ENCODE data around the gene FAM111A. TPM values are rescaled to one million over a fixed set of nuclear protein-coding genes. Genes with fewer than 3 reads are reported as not detected.
"Not testable (repeated sequence)": the region's sequence is repeated elsewhere in the genome, so short reads cannot be mapped to it uniquely, and the experiment has no call there.

Gene FAM111A
- total RNA-seq, 3 donors from 2014 or later (not counting 1 experiment from before 2014, with no cell fraction given) = 93.7 to 125 (median 102) TPM

GRCh38 chr11:59135648-59136461 is 6.8 kb upstream of the FAM111A start:
- ATAC-seq (peak; percentile 99 to 100 (median 100)), DNase-seq (peak; percentile 88 to 92)
- H3K27me3 ChIP-seq (ENCODE audit: control insufficient read depth, insufficient read depth, low read length) = no peaks in the 10 kb centered on the region
- peak overlapping the region; percentile 38 for H3K4me3 Mint-ChIP-seq
- no peaks in the 10 kb centered on the region for H3K27me3 Mint-ChIP-seq (ENCODE audit: low read depth in 2 of 2)
- intact Hi-C loops (cut with micrococcal nuclease) = loop anchor here (1.0 to 5.0 kb wide), 5 partner anchors 39 to 482 kb away; no protein-coding TSS in a partner anchor
- H3K9me3 Mint-ChIP-seq = no peaks in the 10 kb centered on the region
- no peak overlapping the region for H3K4me3 ChIP-seq (ENCODE audit: low read length)
- peaks cover 8 to 11% of the 10 kb centered on the region in 2 donors for H3K4me1 Mint-ChIP-seq
- TF ChIP-seq CTCF (IDR thresholded peaks at IDR 0.05) = peak; percentile 97
- H3K9me3 ChIP-seq (ENCODE audit: control insufficient read depth, insufficient read depth, low read length) = peaks cover 10% of the 10 kb centered on the region
- 10% methylated on average over 20 of the region's 20 CpGs for WGBS (ENCODE audit: insufficient coverage)
- H3K27ac Mint-ChIP-seq = peak overlapping the region; percentile 14 to 64
- peaks cover 18% of the 10 kb centered on the region for H3K36me3 Mint-ChIP-seq
- H3K27ac ChIP-seq (ENCODE audit: low read length) = no peak overlapping the region
- peaks cover 24% of the 10 kb centered on the region for H3K36me3 ChIP-seq (ENCODE audit: control insufficient read depth, insufficient read depth, low read length)
- peaks cover 8% of the 10 kb centered on the region for H3K4me1 ChIP-seq (ENCODE audit: control insufficient read depth, insufficient read depth, low read length)

- Mint-ChIP-seq H3K27ac (peak overlapping the region in 1 of 2 donors; percentile 64), H3K36me3 (peaks cover 14% of the 10 kb centered on the region), H3K4me1 (peaks cover 15 to 17% of the 10 kb centered on the region in 2 donors)
- not testable (repeated sequence) for H3K4me1 ChIP-seq (ENCODE audit: control insufficient read depth, insufficient read depth, low read length); H3K27me3 Mint-ChIP-seq (ENCODE audit: low read depth in 2 of 2); H3K9me3 Mint-ChIP-seq; H3K27me3 ChIP-seq (ENCODE audit: control insufficient read depth, insufficient read depth, low read length); H3K4me3 Mint-ChIP-seq; DNase-seq; ATAC-seq; H3K4me3 ChIP-seq (ENCODE audit: low read length); H3K9me3 ChIP-seq (ENCODE audit: control insufficient read depth, insufficient read depth, low read length); H3K27ac ChIP-seq (ENCODE audit: low read length)
- intact Hi-C loops (cut with micrococcal nuclease) = loop anchor here (1.0 to 5.0 kb wide), 5 partner anchors 39 to 482 kb away; no protein-coding TSS in a partner anchor
- peaks cover 21% of the 10 kb centered on the region for H3K36me3 ChIP-seq (ENCODE audit: control insufficient read depth, insufficient read depth, low read length)
- WGBS (ENCODE audit: insufficient coverage) = 96% methylated on average over 6 of the region's 6 CpGs
Measured at GRCh38 chr11:59136551-59136950, 6.1 kb upstream of the FAM111A start.

DNA sequence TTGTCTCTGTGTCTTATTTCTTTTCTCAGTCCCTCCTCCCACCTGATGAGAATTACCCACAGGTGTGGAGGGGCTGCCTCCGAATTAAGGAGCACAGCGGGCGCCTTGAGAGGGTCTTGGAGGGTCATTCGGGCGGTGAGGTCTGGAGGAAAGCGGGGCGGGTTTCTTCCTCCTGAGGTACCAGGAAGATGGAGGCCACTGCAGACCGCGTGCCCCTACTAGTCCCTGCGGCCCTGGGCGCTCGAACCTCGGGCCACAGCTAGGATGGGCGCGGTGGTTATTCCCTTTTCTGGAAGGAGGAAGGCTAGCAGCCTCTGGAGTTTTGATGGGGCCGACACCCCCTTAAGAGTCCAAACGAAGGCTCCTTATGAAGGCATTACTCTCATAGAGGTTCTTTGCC is 5.5 kb upstream of the FAM111A start:
- no peaks in the 10 kb centered on the region for H3K9me3 Mint-ChIP-seq
- 97% methylated on average over 17 of the region's 17 CpGs for WGBS (ENCODE audit: insufficient coverage)
- peaks cover 16% of the 10 kb centered on the region for H3K36me3 ChIP-seq (ENCODE audit: control insufficient read depth, insufficient read depth, low read length)
- H3K27ac Mint-ChIP-seq = no peak overlapping the region
- ATAC-seq (no peak), DNase-seq (no peak)
- H3K4me1 Mint-ChIP-seq = peaks cover 22 to 24% of the 10 kb centered on the region in 2 donors
- intact Hi-C loops (cut with micrococcal nuclease) = loop anchor here (2.0 to 5.0 kb wide), 2 partner anchors 180 to 286 kb away; no protein-coding TSS in a partner anchor
- no peak overlapping the region for H3K27ac ChIP-seq (ENCODE audit: low read length)
- H3K9me3 ChIP-seq (ENCODE audit: control insufficient read depth, insufficient read depth, low read length) = peaks cover under 1% of the 10 kb centered on the region
- no peak overlapping the region for H3K4me3 Mint-ChIP-seq
- H3K27me3 ChIP-seq (ENCODE audit: control insufficient read depth, insufficient read depth, low read length) = no peaks in the 10 kb centered on the region
- peaks cover 10% of the 10 kb centered on the region for H3K36me3 Mint-ChIP-seq
- peaks cover 8% of the 10 kb centered on the region for H3K4me1 ChIP-seq (ENCODE audit: control insufficient read depth, insufficient read depth, low read length)
- TF ChIP-seq CTCF (IDR thresholded peaks at IDR 0.05) = no peak
- no peak overlapping the region for H3K4me3 ChIP-seq (ENCODE audit: low read length)
- H3K27me3 Mint-ChIP-seq (ENCODE audit: low read depth in 2 of 2) = no peaks in the 10 kb centered on the region

DNA sequence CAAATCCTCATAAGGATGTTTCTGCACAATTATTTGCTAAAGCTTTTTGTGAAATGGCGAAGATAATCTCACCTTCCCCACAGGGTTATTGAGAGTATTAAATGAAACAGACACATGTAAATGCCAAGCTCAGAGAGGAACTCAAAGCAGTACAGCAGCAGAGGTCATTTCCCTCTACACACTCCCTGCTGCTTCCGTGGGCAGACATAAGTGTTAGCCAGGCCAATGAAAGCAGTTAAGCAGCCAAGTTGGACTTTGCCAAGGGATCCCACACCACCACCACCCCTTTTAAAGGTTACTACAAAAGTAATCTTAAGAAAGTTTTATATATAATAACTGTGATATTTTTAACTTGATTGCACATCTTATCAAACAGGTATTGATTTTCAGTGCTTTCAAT is 4.0 kb upstream of the FAM111A start:
- no peaks in the 10 kb centered on the region for H3K27me3 ChIP-seq (ENCODE audit: control insufficient read depth, insufficient read depth, low read length)
- Mint-ChIP-seq H3K9me3 (no peaks in the 10 kb centered on the region), H3K4me3 (no peak overlapping the region), H3K27me3 (ENCODE audit: low read depth in 2 of 2) (no peaks in the 10 kb centered on the region), H3K27ac (no peak overlapping the region), H3K36me3 (no peaks in the 10 kb centered on the region), H3K4me1 (peaks cover 36 to 38% of the 10 kb centered on the region in 2 donors)
- H3K4me3 ChIP-seq (ENCODE audit: low read length) = no peak overlapping the region
- no peak for TF ChIP-seq CTCF (IDR thresholded peaks at IDR 0.05)
- H3K27ac ChIP-seq (ENCODE audit: low read length) = no peak overlapping the region
- ATAC-seq (no peak), DNase-seq (no peak)
- H3K4me1 ChIP-seq (ENCODE audit: control insufficient read depth, insufficient read depth, low read length) = peaks cover 13% of the 10 kb centered on the region
- H3K9me3 ChIP-seq (ENCODE audit: control insufficient read depth, insufficient read depth, low read length) = no peaks in the 10 kb centered on the region
- intact Hi-C loops (cut with micrococcal nuclease) = loop anchor here (5.0 kb wide), 1 partner anchor 181 kb away; no protein-coding TSS in a partner anchor
- peaks cover 10% of the 10 kb centered on the region for H3K36me3 ChIP-seq (ENCODE audit: control insufficient read depth, insufficient read depth, low read length)
- whole genome bisulfite sequencing (ENCODE audit: insufficient coverage) = 78% methylated on average over 1 of the region's 2 CpGs

All from natural killer cell (primary cell).